ENCODE measurements around the gene SULT1E1.
"Not testable (repeated sequence)": the region's sequence is repeated elsewhere in the genome, so short reads cannot be mapped to it uniquely, and the experiment has no call there.

SULT1E1 gene

GRCh38 chr4:69831646-69832325, 28.2 kb downstream of the SULT1E1 start:
- no peaks in the 10 kb centered on the region for H3K36me3 Mint-ChIP-seq (ENCODE audit: low read depth)
- peaks cover 25% of the 10 kb centered on the region for H3K4me1 Mint-ChIP-seq

GRCh38 chr4:69831270-69831627, 28.7 kb downstream of the SULT1E1 start:
- no peaks in the 10 kb centered on the region for H3K36me3 Mint-ChIP-seq (ENCODE audit: low read depth)
- H3K4me3 Mint-ChIP-seq: no peak overlapping the region
- peaks cover 25% of the 10 kb centered on the region for H3K4me1 Mint-ChIP-seq
- H3K27me3 Mint-ChIP-seq (ENCODE audit: low read depth): no peaks in the 10 kb centered on the region
- no peak overlapping the region for H3K27ac Mint-ChIP-seq
- no peaks in the 10 kb centered on the region for H3K9me3 Mint-ChIP-seq
- TF ChIP-seq CTCF (IDR thresholded peaks at IDR 0.05; ENCODE audit: unreplicated experiment in 3 of 3): no peak

More at GRCh38 chr4:69831646-69832325, 28.2 kb downstream of the SULT1E1 start:
- Mint-ChIP-seq H3K4me3 (peak overlapping the region in 1 of 3 experiments; percentile 21), H3K9me3 (no peaks in the 10 kb centered on the region), H3K27me3 (ENCODE audit: low read depth) (no peaks in the 10 kb centered on the region), H3K27ac (no peak overlapping the region)
- TF ChIP-seq CTCF (IDR thresholded peaks at IDR 0.05; ENCODE audit: unreplicated experiment in 3 of 3): no peak

GRCh38 chr4:69830560-69831269, 29.2 kb downstream of the SULT1E1 start:
- Mint-ChIP-seq H3K4me1 (peaks cover 25% of the 10 kb centered on the region), H3K27ac (no peak overlapping the region), H3K4me3 (no peak overlapping the region), H3K27me3 (ENCODE audit: low read depth) (no peaks in the 10 kb centered on the region), H3K36me3 (ENCODE audit: low read depth) (no peaks in the 10 kb centered on the region), H3K9me3 (no peaks in the 10 kb centered on the region)
- TF ChIP-seq CTCF (IDR thresholded peaks at IDR 0.05; ENCODE audit: unreplicated experiment in 3 of 3): peak in 1 of 3 experiments; percentile 10

- H3K4me1 Mint-ChIP-seq: peaks cover 25% of the 10 kb centered on the region
- no peak for TF ChIP-seq CTCF (IDR thresholded peaks at IDR 0.05; ENCODE audit: unreplicated experiment in 3 of 3)
- no peak overlapping the region for H3K4me3 Mint-ChIP-seq
- no peaks in the 10 kb centered on the region for H3K27me3 Mint-ChIP-seq (ENCODE audit: low read depth)
- H3K36me3 Mint-ChIP-seq (ENCODE audit: low read depth): no peaks in the 10 kb centered on the region
- no peaks in the 10 kb centered on the region for H3K9me3 Mint-ChIP-seq
- H3K27ac Mint-ChIP-seq: no peak overlapping the region
These were observed 29.8 kb downstream of the SULT1E1 start for GRCh38 chr4:69830192-69830559.

- TF ChIP-seq CTCF (IDR thresholded peaks at IDR 0.05; ENCODE audit: unreplicated experiment in 3 of 3): no peak
- Mint-ChIP-seq H3K4me3 (no peak overlapping the region), H3K9me3 (no peaks in the 10 kb centered on the region), H3K27me3 (ENCODE audit: low read depth) (no peaks in the 10 kb centered on the region), H3K4me1 (peaks cover 25% of the 10 kb centered on the region), H3K36me3 (ENCODE audit: low read depth) (no peaks in the 10 kb centered on the region), H3K27ac (no peak overlapping the region)
These were observed 30.3 kb downstream of the SULT1E1 start for GRCh38 chr4:69829678-69830077.

GRCh38 chr4:69828828-69829227, 31.1 kb downstream of the SULT1E1 start:
- Mint-ChIP-seq H3K9me3 (no peaks in the 10 kb centered on the region), H3K36me3 (ENCODE audit: low read depth) (no peaks in the 10 kb centered on the region), H3K27ac (peak overlapping the region; percentile 19 to 52 (median 35)), H3K4me1 (peaks cover 25% of the 10 kb centered on the region), H3K4me3 (no peak overlapping the region), H3K27me3 (ENCODE audit: low read depth) (no peaks in the 10 kb centered on the region)
- TF ChIP-seq CTCF (IDR thresholded peaks at IDR 0.05; ENCODE audit: unreplicated experiment in 3 of 3): no peak

GRCh38 chr4:69825056-69825455, 34.9 kb downstream of the SULT1E1 start:
- H3K27ac Mint-ChIP-seq; H3K36me3 Mint-ChIP-seq (ENCODE audit: low read depth); H3K4me3 Mint-ChIP-seq; H3K4me1 Mint-ChIP-seq; H3K27me3 Mint-ChIP-seq (ENCODE audit: low read depth); H3K9me3 Mint-ChIP-seq: not testable (repeated sequence)
